ENCODE data around the gene JOSD1. TPM values are rescaled to one million over a fixed set of nuclear protein-coding genes. Genes with fewer than 3 reads are reported as not detected.
A peak's percentile ranks its signal among the peaks of the same experiment; 100 is the strongest.

The JOSD1 gene
- polyA plus RNA-seq, 1 donor, result 77.2 TPM

- Histone ChIP-seq H3K36me3 (ENCODE audit: control insufficient read depth, insufficient read depth, low read length) (peaks cover 12% of the 10 kb centered on the region), H3K27ac (ENCODE audit: low read length) (peak within 1 kb of the TSS; percentile 96), H3K27me3 (ENCODE audit: control insufficient read depth, insufficient read depth, low read length) (no peaks in the 10 kb centered on the region), H3K4me1 (ENCODE audit: control insufficient read depth, insufficient read depth, low read length) (peaks cover 23% of the 10 kb centered on the region), H3K4me3 (ENCODE audit: low read length) (peak within 1 kb of the TSS; percentile 95), H3K9me3 (ENCODE audit: control insufficient read depth, low read depth, low read length) (no peaks in the 10 kb centered on the region)
- 0% methylated on average over 3 of the region's 55 CpGs for WGBS (ENCODE audit: insufficient coverage, low lambda C conversion rate)
- DNase-seq, result peak; percentile 100
Observed at GRCh38 chr22:38705235-38706100, 4.7 kb upstream of the JOSD1 start, which contains the start of gene GTPBP1. GTPBP1 (plus strand) TSS chr22:38705944; CDS start chr22:38705956, 12 bp downstream.

DNA sequence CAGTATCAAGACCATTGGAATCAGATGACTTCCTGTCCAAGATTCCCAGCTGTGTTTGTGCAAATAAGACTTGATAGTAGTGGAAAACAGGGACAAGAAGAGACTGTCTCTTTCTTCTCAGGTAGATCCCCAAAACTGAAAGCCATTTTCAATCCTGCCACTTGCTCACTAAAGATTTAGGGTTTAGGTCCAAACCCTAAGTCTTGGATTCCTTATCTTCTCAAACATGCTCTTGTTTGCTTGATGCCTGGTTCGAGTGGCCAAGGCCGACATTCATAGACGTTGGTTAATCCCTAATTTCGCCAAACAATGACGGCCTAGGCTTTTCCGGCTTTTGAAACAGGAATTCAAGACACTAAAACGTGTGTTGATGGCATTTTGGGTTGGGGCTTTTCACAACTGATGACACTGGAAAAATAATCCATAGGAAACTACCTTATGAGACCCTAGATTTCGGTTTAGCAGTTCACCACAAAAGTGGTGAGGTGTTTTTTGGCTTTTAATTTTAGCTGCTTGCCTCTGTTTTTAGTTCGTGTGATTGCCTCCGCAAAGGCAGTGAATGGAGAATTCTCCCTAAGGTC, 4.0 kb upstream of the JOSD1 start:
- H3K4me3 ChIP-seq (ENCODE audit: low read length), result peak overlapping the region; percentile 28
- DNase-seq, result peak in 1 of 2 donors; percentile 39
- H3K27ac ChIP-seq (ENCODE audit: low read length), result peak overlapping the region; percentile 83
- H3K27me3 ChIP-seq (ENCODE audit: control insufficient read depth, insufficient read depth, low read length), result no peaks in the 10 kb centered on the region
- 20% methylated on average over 1 of the region's 10 CpGs for WGBS (ENCODE audit: insufficient coverage, low lambda C conversion rate)
- H3K4me1 ChIP-seq (ENCODE audit: control insufficient read depth, insufficient read depth, low read length), result peaks cover 23% of the 10 kb centered on the region
- H3K9me3 ChIP-seq (ENCODE audit: control insufficient read depth, low read depth, low read length), result no peaks in the 10 kb centered on the region
- H3K36me3 ChIP-seq (ENCODE audit: control insufficient read depth, insufficient read depth, low read length), result peaks cover 6% of the 10 kb centered on the region

GRCh38 chr22:38700270-38700788, 414 bp downstream of the JOSD1 start:
- H3K27ac ChIP-seq (ENCODE audit: low read length), result peak overlapping the region; percentile 91
- H3K9me3 ChIP-seq (ENCODE audit: control insufficient read depth, low read depth, low read length), result no peaks in the 10 kb centered on the region
- H3K27me3 ChIP-seq (ENCODE audit: control insufficient read depth, insufficient read depth, low read length), result no peaks in the 10 kb centered on the region
- H3K36me3 ChIP-seq (ENCODE audit: control insufficient read depth, insufficient read depth, low read length), result no peaks in the 10 kb centered on the region
- DNase-seq, result peak in 1 of 2 donors; percentile 61
- H3K4me3 ChIP-seq (ENCODE audit: low read length), result peak overlapping the region; percentile 48
- no CpG with 5 or more reads among the region's 57 CpGs for WGBS (ENCODE audit: insufficient coverage, low lambda C conversion rate)
- peaks cover 31% of the 10 kb centered on the region for H3K4me1 ChIP-seq (ENCODE audit: control insufficient read depth, insufficient read depth, low read length)

- Histone ChIP-seq H3K36me3 (ENCODE audit: control insufficient read depth, insufficient read depth, low read length) (no peaks in the 10 kb centered on the region), H3K4me1 (ENCODE audit: control insufficient read depth, insufficient read depth, low read length) (peaks cover 31% of the 10 kb centered on the region), H3K9me3 (ENCODE audit: control insufficient read depth, low read depth, low read length) (no peaks in the 10 kb centered on the region), H3K4me3 (ENCODE audit: low read length) (peak overlapping the region; percentile 48), H3K27me3 (ENCODE audit: control insufficient read depth, insufficient read depth, low read length) (no peaks in the 10 kb centered on the region), H3K27ac (ENCODE audit: low read length) (peak overlapping the region; percentile 91)
- DNase-seq, result peak in 1 of 2 donors; percentile 70
- no CpG with 5 or more reads among the region's 6 CpGs for WGBS (ENCODE audit: insufficient coverage, low lambda C conversion rate)
Observed at GRCh38 chr22:38699784-38700183, 959 bp downstream of the JOSD1 start.

DNA sequence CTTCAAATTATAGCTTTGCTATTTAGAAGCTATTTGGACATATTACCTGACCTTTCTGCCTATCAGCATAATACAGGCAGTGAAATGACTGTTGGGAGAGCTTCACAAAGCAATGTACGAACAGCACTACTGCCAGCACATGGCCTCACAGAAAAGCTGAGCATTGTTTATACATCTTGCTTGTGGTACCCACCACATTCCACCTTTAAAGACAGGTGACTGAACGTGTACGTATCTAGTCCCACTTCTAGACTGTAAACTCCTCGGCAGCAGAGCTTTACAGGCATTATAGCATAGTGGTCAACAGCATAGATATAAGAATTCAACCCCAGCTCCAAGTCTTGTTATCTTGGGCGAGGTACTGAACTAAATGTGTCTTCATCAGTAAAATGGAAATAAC, 1.6 kb downstream of the JOSD1 start:
- WGBS (ENCODE audit: insufficient coverage, low lambda C conversion rate), result no CpG with 5 or more reads among the region's 5 CpGs
- Histone ChIP-seq H3K36me3 (ENCODE audit: control insufficient read depth, insufficient read depth, low read length) (no peaks in the 10 kb centered on the region), H3K4me1 (ENCODE audit: control insufficient read depth, insufficient read depth, low read length) (peaks cover 32% of the 10 kb centered on the region), H3K9me3 (ENCODE audit: control insufficient read depth, low read depth, low read length) (no peaks in the 10 kb centered on the region), H3K27ac (ENCODE audit: low read length) (peak overlapping the region; percentile 91), H3K27me3 (ENCODE audit: control insufficient read depth, insufficient read depth, low read length) (no peaks in the 10 kb centered on the region), H3K4me3 (ENCODE audit: low read length) (peak overlapping the region; percentile 48)
- peak in 1 of 2 donors; percentile 47 for DNase-seq

DNA sequence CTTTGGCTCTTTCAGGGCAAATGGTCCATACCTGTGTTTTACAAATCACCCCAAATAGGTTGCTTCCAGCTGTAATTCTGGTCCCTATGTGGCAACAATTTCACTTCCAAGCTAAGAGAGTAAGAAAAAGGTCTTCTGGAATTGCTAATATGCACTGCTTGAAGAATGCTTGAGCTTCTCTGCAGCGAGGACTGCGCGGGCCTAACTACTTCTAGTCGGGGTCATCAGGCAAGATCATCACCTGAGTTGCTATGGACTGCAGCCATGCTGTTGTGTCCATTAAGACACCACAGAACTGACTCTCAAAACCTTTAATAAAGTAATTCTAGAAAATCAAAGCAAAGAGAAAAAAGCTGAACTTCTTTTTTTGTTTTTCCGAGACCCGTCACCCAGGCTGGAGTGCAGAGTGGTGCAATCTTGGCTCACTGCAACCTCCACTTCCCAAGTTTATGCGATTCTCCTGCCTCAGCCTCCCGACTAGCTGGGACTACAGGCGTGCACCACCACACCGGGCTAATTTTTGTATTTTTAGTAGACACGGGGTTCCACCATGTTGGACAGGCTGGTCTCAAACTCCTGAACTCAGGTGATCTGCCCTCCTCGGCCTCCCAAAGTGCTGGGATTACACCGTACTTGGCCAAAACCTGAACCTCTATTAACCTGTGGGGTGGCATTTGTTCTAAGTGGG, 2.2 kb downstream of the JOSD1 start:
- DNase-seq, result peak in 1 of 2 donors; percentile 49
- Histone ChIP-seq H3K27me3 (ENCODE audit: control insufficient read depth, insufficient read depth, low read length) (no peaks in the 10 kb centered on the region), H3K4me1 (ENCODE audit: control insufficient read depth, insufficient read depth, low read length) (peaks cover 36% of the 10 kb centered on the region), H3K9me3 (ENCODE audit: control insufficient read depth, low read depth, low read length) (no peaks in the 10 kb centered on the region), H3K4me3 (ENCODE audit: low read length) (peak overlapping the region; percentile 48), H3K36me3 (ENCODE audit: control insufficient read depth, insufficient read depth, low read length) (no peaks in the 10 kb centered on the region), H3K27ac (ENCODE audit: low read length) (peak overlapping the region; percentile 91)
- WGBS (ENCODE audit: insufficient coverage, low lambda C conversion rate), result 80% methylated on average over 1 of the region's 13 CpGs

DNA sequence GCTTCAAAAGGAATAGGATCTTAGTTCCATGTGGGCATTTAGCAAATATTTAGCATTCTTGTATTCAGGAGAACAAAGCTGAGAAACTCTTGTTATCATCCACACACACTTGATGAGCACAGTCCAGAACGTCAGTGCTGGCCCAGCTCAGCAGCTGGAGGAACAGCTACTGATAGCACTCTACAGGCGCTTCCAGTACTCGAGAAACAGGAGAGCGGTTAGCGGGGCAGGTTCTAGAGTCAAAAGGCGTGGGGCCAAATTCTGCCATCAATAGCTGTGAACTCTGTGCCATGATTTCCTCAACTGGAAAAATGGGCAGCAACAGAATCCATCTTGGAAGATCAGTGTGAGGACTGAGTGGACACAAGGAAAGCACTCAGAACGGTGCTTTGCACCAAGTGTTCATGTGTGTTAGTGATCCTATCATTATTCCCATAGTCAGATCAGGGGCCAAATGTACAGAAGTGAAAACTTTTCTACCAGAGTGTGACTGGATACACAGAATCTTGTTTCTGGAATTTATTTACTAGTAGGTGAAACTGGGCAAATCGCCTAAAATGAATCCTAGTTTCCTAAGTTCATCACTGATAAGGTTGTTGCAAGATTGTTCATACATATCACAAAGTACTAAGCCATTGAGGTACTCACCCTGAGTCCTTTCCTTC, 3.2 kb downstream of the JOSD1 start:
- peaks cover 45% of the 10 kb centered on the region for H3K4me1 ChIP-seq (ENCODE audit: control insufficient read depth, insufficient read depth, low read length)
- H3K9me3 ChIP-seq (ENCODE audit: control insufficient read depth, low read depth, low read length), result no peaks in the 10 kb centered on the region
- H3K4me3 ChIP-seq (ENCODE audit: low read length), result peak overlapping the region; percentile 48
- no CpG with 5 or more reads among the region's 8 CpGs for WGBS (ENCODE audit: insufficient coverage, low lambda C conversion rate)
- H3K27ac ChIP-seq (ENCODE audit: low read length), result peak overlapping the region; percentile 91
- peak in 1 of 2 donors; percentile 69 for DNase-seq
- H3K36me3 ChIP-seq (ENCODE audit: control insufficient read depth, insufficient read depth, low read length), result no peaks in the 10 kb centered on the region
- H3K27me3 ChIP-seq (ENCODE audit: control insufficient read depth, insufficient read depth, low read length), result no peaks in the 10 kb centered on the region

DNA sequence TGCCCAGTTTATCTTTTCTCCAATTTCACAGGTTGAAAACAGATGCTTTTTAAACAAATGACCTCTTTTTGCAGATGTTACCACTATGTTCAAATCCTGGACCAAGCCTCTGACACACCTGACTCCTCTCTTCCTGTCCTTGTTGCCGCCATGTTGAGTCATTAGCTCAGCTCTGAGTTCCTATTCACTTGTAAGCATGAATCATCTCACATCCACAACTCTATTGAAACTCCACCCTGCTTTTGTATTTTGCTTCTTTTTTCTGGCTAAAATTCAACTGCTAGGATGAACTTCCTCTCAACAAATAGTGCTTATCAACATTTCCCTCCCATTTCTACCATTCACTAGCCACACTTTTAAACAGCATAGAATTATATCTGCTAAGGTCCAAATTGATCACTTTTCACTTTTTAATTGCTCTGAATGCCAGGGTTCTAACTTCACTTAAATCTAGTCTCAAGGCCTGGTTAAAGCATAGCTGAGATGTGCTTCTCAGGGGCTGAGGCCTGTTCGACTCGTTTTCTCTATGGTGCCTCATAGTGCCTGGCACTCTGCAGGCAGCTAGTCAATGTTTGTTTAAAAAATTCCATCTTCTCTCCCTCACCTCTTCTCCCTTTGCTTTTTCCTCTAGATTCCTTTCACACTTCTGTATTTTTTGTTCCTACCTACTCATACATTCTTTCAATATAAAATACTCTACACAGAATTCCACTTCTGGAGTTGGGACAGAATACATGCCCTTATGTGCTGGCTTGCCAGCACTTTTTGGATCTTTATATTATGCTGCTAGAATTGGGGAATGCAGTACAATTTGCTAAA, 3.9 kb downstream of the JOSD1 start:
- peak in 1 of 2 donors; percentile 52 for DNase-seq
- WGBS (ENCODE audit: insufficient coverage, low lambda C conversion rate), result 0% methylated on average over 2 of the region's 3 CpGs
- H3K36me3 ChIP-seq (ENCODE audit: control insufficient read depth, insufficient read depth, low read length), result peaks cover 3% of the 10 kb centered on the region
- no peaks in the 10 kb centered on the region for H3K9me3 ChIP-seq (ENCODE audit: control insufficient read depth, low read depth, low read length)
- H3K27me3 ChIP-seq (ENCODE audit: control insufficient read depth, insufficient read depth, low read length), result no peaks in the 10 kb centered on the region
- H3K27ac ChIP-seq (ENCODE audit: low read length), result peak overlapping the region; percentile 91
- H3K4me1 ChIP-seq (ENCODE audit: control insufficient read depth, insufficient read depth, low read length), result peaks cover 50% of the 10 kb centered on the region
- peak overlapping the region; percentile 48 for H3K4me3 ChIP-seq (ENCODE audit: low read length)

DNA sequence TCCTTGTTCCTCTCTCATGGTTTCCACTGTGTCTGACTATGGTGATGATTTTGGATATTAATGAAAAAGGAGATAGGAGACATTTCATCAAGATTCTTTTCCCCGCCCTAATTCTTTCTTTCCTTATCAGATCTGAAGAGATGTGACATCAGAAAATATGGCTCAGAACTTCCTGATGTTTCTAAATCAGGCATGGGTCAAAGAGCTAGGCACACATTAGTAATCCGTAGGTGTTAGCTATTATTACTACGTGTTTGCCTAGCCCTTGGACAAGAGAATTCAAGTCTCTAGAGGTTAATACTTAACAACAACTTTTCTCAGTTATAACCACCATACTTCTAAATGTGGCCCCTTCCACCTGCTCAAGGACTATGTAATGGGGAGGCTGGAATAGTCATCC, 5.8 kb downstream of the JOSD1 start:
- Histone ChIP-seq H3K4me1 (ENCODE audit: control insufficient read depth, insufficient read depth, low read length) (peaks cover 66% of the 10 kb centered on the region), H3K36me3 (ENCODE audit: control insufficient read depth, insufficient read depth, low read length) (peaks cover 5% of the 10 kb centered on the region), H3K27ac (ENCODE audit: low read length) (peak overlapping the region; percentile 91), H3K4me3 (ENCODE audit: low read length) (no peak overlapping the region), H3K27me3 (ENCODE audit: control insufficient read depth, insufficient read depth, low read length) (no peaks in the 10 kb centered on the region), H3K9me3 (ENCODE audit: control insufficient read depth, low read depth, low read length) (no peaks in the 10 kb centered on the region)
- DNase-seq, result peak; percentile 78 to 87
- WGBS (ENCODE audit: insufficient coverage, low lambda C conversion rate), result no CpG with 5 or more reads among the region's 3 CpGs

All from large intestine (tissue), 3 donors.